Measurements from ENCODE around the gene AOC1.

GRCh38 chr7:150876817-150877526, 24.7 kb downstream of the AOC1 start:
- TF ChIP-seq RFX5 (IDR thresholded peaks at IDR 0.05; ENCODE audit: low read depth, low read length), result no peak
- peak; percentile 55 for TF ChIP-seq CTCF (conservative IDR thresholded peaks at IDR 0.05; ENCODE audit: low read depth, low read length)
- peak; percentile 39 for TF ChIP-seq SMC3 (IDR thresholded peaks at IDR 0.05; ENCODE audit: low read depth, low read length)
- TF ChIP-seq ELK1 (IDR thresholded peaks at IDR 0.05; ENCODE audit: borderline replicate concordance, low read depth, low read length), result no peak
- no peak for TF ChIP-seq POLR2A (IDR thresholded peaks at IDR 0.05; ENCODE audit: low read depth, low read length)
- peak; percentile 38 for TF ChIP-seq RAD21 (IDR thresholded peaks at IDR 0.05; ENCODE audit: low read length)
